K562 (cell line): ENCODE data around the gene LRRC51. TPM values are rescaled to one million over a fixed set of nuclear protein-coding genes. Genes with fewer than 3 reads are reported as not detected.

Experiments used
- DNMT1 ChIP-seq: fragments of 450-650 bp; IDR thresholded peaks from 2 replicates; pipeline ENCODE4 v1.6.1; 2016; ENCODE audit warnings: antibody characterized with exemption, mild to moderate bottlenecking
- ELF4 ChIP-seq: fragments of 450-650 bp; formaldehyde crosslinking; IDR thresholded peaks from 2 replicates; pipeline ENCODE4 v1.4.0; 2022; ENCODE audit warnings: missing genetic modification characterization
- GTF2A2 ChIP-seq: IDR thresholded peaks from 2 replicates; pipeline ENCODE4 v1.6.1; 2016; ENCODE audit warnings: mild to moderate bottlenecking, missing genetic modification characterization, missing compliant biosample characterization
- MBD2 ChIP-seq: sonication (generic); IDR thresholded peaks from 2 replicates; pipeline ENCODE4 v1.6.1; 2016; ENCODE audit warnings: low read depth, borderline replicate concordance
- MYBL2 ChIP-seq, 2 experiments: fragments of 450-650 bp in 1 of 2; sonication (generic) in 1 of 2; formaldehyde crosslinking in 1 of 2; IDR thresholded peaks; 2 replicates each; pipeline versions ENCODE4 v1.6.1 to v1.8.1; 2017 to 2022; ENCODE audit warnings: borderline replicate concordance in 1 of 2, inconsistent platforms in 1 of 2, low read depth in 1 of 2, mild to moderate bottlenecking in 1 of 2, missing genetic modification reagents in 1 of 2, moderate library complexity in 1 of 2
- NELFE ChIP-seq: IDR thresholded peaks from 2 replicates; pipeline ENCODE4 v1.6.1; 2011; ENCODE audit warnings: mild to moderate bottlenecking; ENCODE audit not compliant: insufficient read depth, insufficient read length
- NFE2L1 ChIP-seq: fragments of 450-650 bp; IDR thresholded peaks from 2 replicates; pipeline ENCODE4 v1.6.1; 2016; ENCODE audit warnings: missing genetic modification characterization, low read depth, mild to moderate bottlenecking, missing compliant biosample characterization, moderate library complexity, borderline replicate concordance
- RFX7 ChIP-seq: fragments of 250-450 bp; sonication (Bioruptor Pico); IDR thresholded peaks from 2 replicates; pipeline ENCODE4 v1.5.1; 2021; ENCODE audit warnings: mild to moderate bottlenecking
- RNF219 ChIP-seq: fragments of 250-450 bp; sonication (Bioruptor Pico); IDR thresholded peaks from 2 replicates; pipeline ENCODE4 v1.5.0; 2022; ENCODE audit warnings: mild to moderate bottlenecking
- SMARCA4 ChIP-seq: fragments of 450-650 bp; IDR thresholded peaks from 2 replicates; pipeline ENCODE4 v1.6.1; 2016
- SREBF2 ChIP-seq: sonication (generic); formaldehyde crosslinking; IDR thresholded peaks from 2 replicates; pipeline ENCODE4 v1.4.0; 2020; ENCODE audit warnings: mild to moderate bottlenecking, missing genetic modification reagents
- TFAM ChIP-seq: fragments of 250-450 bp; sonication (Bioruptor Pico); conservative IDR thresholded peaks from 2 replicates; pipeline ENCODE4 v1.5.0; 2021; ENCODE audit warnings: mild to moderate bottlenecking, moderate library complexity
- THRAP3 ChIP-seq: fragments of 450-650 bp; IDR thresholded peaks from 2 replicates; pipeline ENCODE4 v1.6.1; 2016; ENCODE audit warnings: mild to moderate bottlenecking, inconsistent platforms, borderline replicate concordance
- WHSC1 ChIP-seq: IDR thresholded peaks from one replicate; pipeline ENCODE4 v1.6.1; 2012; ENCODE audit warnings: low read length, control low read depth, inconsistent platforms
- ZKSCAN3 ChIP-seq: fragments of 250-450 bp; sonication (Bioruptor Pico); IDR thresholded peaks from 2 replicates; pipeline ENCODE4 v1.4.0; 2020
- ZNF133 ChIP-seq: fragments of 250-450 bp; sonication (Bioruptor Pico); IDR thresholded peaks from 2 replicates; pipeline ENCODE4 v1.4.0; 2020; ENCODE audit warnings: mild to moderate bottlenecking
- ZNF140 ChIP-seq: fragments of 250-450 bp; sonication (Bioruptor Pico); IDR thresholded peaks from 2 replicates; pipeline ENCODE4 v1.8.0; 2021; ENCODE audit warnings: moderate library complexity, mild to moderate bottlenecking, inconsistent platforms
- ZNF316 ChIP-seq: fragments of 450-650 bp; IDR thresholded peaks from 2 replicates; pipeline ENCODE4 v1.6.1; 2016
- ZNF436 ChIP-seq: fragments of 250-450, 450-650 bp; sonication (Bioruptor Pico); formaldehyde crosslinking; IDR thresholded peaks from 2 replicates; pipeline ENCODE4 v1.7.0; 2020; ENCODE audit warnings: mild to moderate bottlenecking
- ZNF589 ChIP-seq: fragments of 200-800 bp; sonication (Bioruptor generic); IDR thresholded peaks from 2 replicates; pipeline ENCODE4 v1.6.1; 2016; ENCODE audit warnings: low read depth, missing genetic modification characterization, missing compliant biosample characterization
- ZNF655 ChIP-seq: fragments of 250-450 bp; sonication (Bioruptor Pico); IDR thresholded peaks from 2 replicates; pipeline ENCODE4 v1.5.0; 2021
- polyA plus RNA-seq, 8 experiments: library from polyadenylated mRNA; depleted of rRNA in 4 of 8; stranded (reverse) in 5 of 8; unstranded in 3 of 8; fragments of >200 nt; fragmentation: Nextera tagmentation in 2 of 8; fragmentation: Illumina TruSeq in 1 of 8; extraction: Ambion mirVana in 2 of 8; extraction: Trizol in 1 of 8; gene quantifications; 2 replicates each; pipeline versions ENCODE4 v1.2.1 to v1.2.3, GENCODE V29; 2011 to 2014; ENCODE audit warnings: inconsistent platforms in 1 of 8, missing spikeins in 1 of 8
- total RNA-seq, 7 experiments: library from RNA; depleted of rRNA in 6 of 7; stranded (reverse); fragments of >200 nt in 6 of 7; fragmentation: Illumina TruSeq in 2 of 7; extraction: Trizol in 2 of 7; gene quantifications; 2 replicates each; pipeline versions ENCODE4 v1.2.1 to v1.2.3, GENCODE V29; 2011 to 2021; ENCODE audit warnings: low replicate concordance in 1 of 7
- TF ChIP-seq, protein P1 (sequence below): fragments of 250-450 bp; sonication (Bioruptor Pico); IDR thresholded peaks from 2 replicates; pipeline ENCODE4 v1.8.0; 2022; ENCODE audit warnings: moderate library complexity, mild to moderate bottlenecking, inconsistent platforms
- TF ChIP-seq, protein P2 (sequence below): fragments of 450-650 bp; conservative IDR thresholded peaks from 2 replicates; pipeline ENCODE4 v1.6.1; 2016; ENCODE audit warnings: missing genetic modification characterization, low read depth, mild to moderate bottlenecking, missing compliant biosample characterization, moderate library complexity

The LRRC51 gene
- total and polyA plus RNA-seq, 9 of the 15 experiments (the other 6 are each of a cell fraction or from before 2014, with no cell fraction given) = 4.7 to 10.6 (median 5.6) TPM

DNA sequence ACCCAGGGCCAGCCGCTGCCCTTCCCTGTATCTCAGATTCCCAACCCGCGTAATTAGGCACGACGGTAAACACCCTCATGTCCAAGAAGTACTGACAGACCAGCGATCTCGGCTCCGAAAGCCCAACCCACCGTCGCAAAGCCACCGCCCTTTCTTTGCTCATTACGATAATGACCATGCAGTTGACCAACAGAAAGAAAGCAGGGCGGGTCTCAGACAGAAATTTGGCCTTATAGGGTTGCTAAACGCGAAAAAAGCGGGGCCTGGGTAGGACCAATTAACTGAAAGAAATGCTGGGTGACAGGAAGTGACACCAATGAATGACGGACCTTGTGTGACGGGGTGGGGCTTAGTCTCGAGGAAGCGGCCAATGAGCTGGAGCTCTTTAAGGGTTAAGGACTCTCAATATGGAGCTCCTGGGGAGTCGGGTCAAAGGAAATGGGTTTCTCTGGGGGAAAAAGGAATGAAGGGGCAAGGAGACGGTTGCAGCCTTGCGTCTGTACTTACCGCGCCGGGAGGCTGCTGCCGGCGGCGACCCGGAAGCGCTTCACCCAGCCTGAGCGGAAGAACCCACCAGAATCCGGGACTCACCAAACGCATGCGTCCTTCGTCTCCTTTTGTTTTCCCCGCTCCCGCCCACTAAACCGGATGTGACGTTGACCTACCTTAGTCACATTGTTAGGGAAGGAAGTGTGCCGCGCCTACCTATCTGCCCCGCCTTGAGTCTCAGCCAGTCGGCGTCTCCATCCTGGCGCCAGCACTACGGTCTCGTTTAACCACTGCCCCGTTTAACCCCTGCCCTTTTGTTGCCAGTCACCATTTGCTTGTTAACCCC lies 31.7 kb downstream of the LRRC51 start, which contains the start of gene ANAPC15 (continued):
- TF ChIP-seq GTF2A2 (no peak), THRAP3 (no peak), NELFE (no peak), WHSC1 (no peak), RNF219 (CRISPR knock-in tag) (no peak), NFE2L1 (tag) (no peak), ZNF316 (peak; percentile 33; the same call in 1 of the 2 replicates), DNMT1 (no peak), MBD2 (peak; percentile 87), ZNF655 (CRISPR knock-in tag) (no peak), SREBF2 (CRISPR knock-in tag) (no peak), SMARCA4 (no peak; the same call in 1 of the 2 replicates), ZNF436 (CRISPR knock-in tag) (no peak), ZKSCAN3 (CRISPR knock-in tag) (no peak), ZNF140 (no peak), RFX7 (no peak), ELF4 (CRISPR knock-in tag) (peak; percentile 47; the same call in 1 of the 2 replicates), MYBL2 (IDR thresholded peaks at IDR 0.05; ENCODE audit: low read depth) (no peak), MYBL2 (CRISPR knock-in tag; IDR thresholded peaks at IDR 0.05; ENCODE audit: borderline replicate concordance) (no peak), TFAM (CRISPR knock-in tag) (no peak), ZNF133 (CRISPR knock-in tag) (no peak), ZNF589 (CRISPR knock-in tag) (no peak)
- TF ChIP-seq, protein P1, sequence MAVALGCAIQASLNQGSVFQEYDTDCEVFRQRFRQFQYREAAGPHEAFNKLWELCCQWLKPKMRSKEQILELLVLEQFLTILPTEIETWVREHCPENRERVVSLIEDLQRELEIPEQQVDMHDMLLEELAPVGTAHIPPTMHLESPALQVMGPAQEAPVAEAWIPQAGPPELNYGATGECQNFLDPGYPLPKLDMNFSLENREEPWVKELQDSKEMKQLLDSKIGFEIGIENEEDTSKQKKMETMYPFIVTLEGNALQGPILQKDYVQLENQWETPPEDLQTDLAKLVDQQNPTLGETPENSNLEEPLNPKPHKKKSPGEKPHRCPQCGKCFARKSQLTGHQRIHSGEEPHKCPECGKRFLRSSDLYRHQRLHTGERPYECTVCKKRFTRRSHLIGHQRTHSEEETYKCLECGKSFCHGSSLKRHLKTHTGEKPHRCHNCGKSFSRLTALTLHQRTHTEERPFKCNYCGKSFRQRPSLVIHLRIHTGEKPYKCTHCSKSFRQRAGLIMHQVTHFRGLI = no peak
- TF ChIP-seq, protein P2, sequence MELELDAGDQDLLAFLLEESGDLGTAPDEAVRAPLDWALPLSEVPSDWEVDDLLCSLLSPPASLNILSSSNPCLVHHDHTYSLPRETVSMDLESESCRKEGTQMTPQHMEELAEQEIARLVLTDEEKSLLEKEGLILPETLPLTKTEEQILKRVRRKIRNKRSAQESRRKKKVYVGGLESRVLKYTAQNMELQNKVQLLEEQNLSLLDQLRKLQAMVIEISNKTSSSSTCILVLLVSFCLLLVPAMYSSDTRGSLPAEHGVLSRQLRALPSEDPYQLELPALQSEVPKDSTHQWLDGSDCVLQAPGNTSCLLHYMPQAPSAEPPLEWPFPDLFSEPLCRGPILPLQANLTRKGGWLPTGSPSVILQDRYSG = 0 out of 2 replicates have a peak, but pooled peaks have one; percentile 45
